Measurements from ENCODE around the gene DYNC2LI1. TPM values are rescaled to one million over a fixed set of nuclear protein-coding genes. Genes with fewer than 3 reads are reported as not detected.

The DYNC2LI1 gene
- total RNA-seq, 1 experiment from 2014 or later, result 15.7 TPM

DNA sequence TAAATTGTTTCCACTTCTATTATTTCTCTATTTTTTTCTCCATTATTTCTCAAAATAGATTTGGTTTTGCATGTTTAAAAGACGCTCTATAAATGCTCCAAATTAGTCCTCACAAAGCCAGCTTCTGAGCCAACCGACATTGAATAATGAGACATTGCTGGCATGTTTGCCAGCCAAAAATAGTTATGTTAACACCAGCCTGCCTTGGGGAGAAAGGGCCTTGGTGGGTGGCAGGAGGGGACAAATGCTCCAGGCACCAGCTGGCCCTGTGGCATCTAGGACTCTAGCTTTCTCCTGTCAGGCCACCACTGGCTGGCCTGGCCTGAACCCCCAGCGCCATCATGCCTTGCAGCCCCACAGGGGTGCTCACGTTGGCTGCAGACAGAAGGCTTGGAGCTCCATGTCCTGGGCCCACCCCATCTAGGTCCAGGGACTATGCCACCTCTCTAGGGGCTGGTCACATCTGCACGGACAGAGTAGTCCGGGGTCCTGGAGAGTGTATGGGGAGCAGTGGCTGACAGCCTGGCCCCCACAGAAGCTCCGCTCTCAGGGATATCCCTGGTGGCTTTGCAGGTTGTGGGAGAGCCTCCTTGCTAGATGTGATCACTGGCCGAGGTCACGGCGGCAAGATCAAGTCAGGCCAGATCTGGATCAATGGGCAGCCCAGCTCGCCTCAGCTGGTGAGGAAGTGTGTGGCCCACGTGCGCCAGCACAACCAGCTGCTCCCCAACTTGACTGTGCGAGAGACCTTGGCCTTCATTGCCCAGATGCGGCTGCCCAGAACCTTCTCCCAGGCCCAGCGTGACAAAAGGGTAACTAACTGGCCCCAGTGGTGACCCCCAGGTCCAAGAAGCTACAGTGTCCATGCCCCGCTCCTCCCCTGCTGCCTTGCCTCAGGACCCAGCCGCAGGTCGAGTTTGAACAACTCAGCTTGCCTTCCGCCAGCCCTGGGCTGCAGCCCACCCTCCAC, 77.5 kb downstream of the DYNC2LI1 start:
- H3K4me1 ChIP-seq (replicated peaks), result no peaks in the 10 kb centered on the region; the same call in 1 of the 2 replicates
- H3K9me3 ChIP-seq (replicated peaks), result no peaks in the 10 kb centered on the region
- H3K27me3 ChIP-seq (replicated peaks), result peaks cover 11% of the 10 kb centered on the region
- no peak overlapping the region for H3K4me3 ChIP-seq
- H3K36me3 ChIP-seq, result no peaks in the 10 kb centered on the region
- no peak for DNase-seq (ENCODE audit: low read depth in 1 of 2, low spot score in 2 of 2)
- no peak overlapping the region for H3K27ac ChIP-seq

DNA sequence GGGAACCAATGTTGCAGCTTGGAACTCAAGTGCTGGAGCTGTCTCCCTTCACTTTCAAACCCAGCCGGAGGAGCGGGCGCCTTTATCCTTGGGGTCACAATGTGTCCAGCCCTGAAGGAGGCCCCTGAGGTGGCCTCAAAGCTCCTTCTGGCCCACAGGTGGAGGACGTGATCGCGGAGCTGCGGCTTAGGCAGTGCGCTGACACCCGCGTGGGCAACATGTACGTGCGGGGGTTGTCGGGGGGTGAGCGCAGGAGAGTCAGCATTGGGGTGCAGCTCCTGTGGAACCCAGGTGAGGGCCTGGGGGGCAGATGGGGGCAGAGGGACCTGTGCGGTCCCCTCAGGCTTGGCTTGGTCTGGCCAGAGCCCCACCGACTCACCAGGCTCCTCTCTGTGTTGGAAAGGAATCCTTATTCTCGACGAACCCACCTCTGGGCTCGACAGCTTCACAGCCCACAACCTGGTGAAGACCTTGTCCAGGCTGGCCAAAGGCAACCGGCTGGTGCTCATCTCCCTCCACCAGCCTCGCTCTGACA, 78.4 kb downstream of the DYNC2LI1 start:
- H3K27me3 ChIP-seq (replicated peaks), result peaks cover 16% of the 10 kb centered on the region
- H3K4me1 ChIP-seq (replicated peaks), result no peaks in the 10 kb centered on the region; the same call in 1 of the 2 replicates
- H3K36me3 ChIP-seq, result no peaks in the 10 kb centered on the region
- no peak for DNase-seq (ENCODE audit: low read depth in 1 of 2, low spot score in 2 of 2)
- no peaks in the 10 kb centered on the region for H3K9me3 ChIP-seq (replicated peaks)
- no peak overlapping the region for H3K27ac ChIP-seq
- H3K4me3 ChIP-seq, result no peak overlapping the region

DNA sequence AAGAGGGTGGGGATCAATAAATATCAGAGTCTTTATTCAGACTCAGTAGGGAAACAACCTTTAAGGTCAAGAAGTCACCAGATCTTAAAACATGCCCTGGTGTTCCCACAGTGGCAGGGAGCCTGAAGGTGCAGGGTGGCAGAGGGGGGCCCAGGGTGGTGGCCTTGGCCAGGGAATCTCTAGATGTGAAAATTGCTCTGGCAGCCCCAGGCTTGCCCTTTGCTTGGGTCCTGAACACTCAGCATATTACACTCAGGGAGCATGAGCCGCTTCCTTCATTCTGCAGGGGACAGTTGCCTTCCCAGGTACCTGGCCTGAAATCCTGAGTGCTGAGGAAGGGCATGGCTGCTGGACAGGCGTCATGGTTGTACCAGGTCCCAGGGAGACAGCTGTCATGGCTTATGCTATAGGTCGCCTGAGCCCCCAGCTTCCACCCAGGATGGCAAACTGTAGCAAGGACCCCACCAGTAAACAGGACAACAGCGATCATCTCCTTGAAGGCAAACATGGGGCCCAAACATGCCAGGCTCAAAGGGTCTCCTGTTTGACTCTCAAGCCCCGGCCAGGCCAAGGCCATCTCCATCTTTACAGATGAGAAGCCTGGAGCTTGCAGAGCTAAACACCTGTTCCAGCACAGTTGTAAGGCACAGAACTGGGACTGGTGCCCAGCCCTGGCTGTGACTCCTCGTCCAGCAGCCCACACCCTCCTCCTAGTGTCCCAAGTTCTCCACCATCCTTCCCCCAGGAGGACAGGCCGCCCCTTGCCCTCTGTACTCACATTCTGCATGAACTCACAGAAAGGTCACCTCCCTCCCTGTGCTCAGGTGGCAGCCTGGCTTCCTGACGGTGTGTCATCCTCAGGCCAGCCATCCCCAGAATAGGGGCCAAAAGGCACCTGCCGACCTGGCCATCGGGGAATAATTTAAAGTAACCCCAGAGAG, 79.6 kb downstream of the DYNC2LI1 start:
- H3K4me3 ChIP-seq, result no peak overlapping the region
- no peak for DNase-seq (ENCODE audit: low read depth in 1 of 2, low spot score in 2 of 2)
- H3K27me3 ChIP-seq (replicated peaks), result peaks cover 27% of the 10 kb centered on the region
- no peak overlapping the region for H3K27ac ChIP-seq
- no peaks in the 10 kb centered on the region for H3K36me3 ChIP-seq
- no peaks in the 10 kb centered on the region for H3K4me1 ChIP-seq (replicated peaks)
- no peaks in the 10 kb centered on the region for H3K9me3 ChIP-seq (replicated peaks)

DNA sequence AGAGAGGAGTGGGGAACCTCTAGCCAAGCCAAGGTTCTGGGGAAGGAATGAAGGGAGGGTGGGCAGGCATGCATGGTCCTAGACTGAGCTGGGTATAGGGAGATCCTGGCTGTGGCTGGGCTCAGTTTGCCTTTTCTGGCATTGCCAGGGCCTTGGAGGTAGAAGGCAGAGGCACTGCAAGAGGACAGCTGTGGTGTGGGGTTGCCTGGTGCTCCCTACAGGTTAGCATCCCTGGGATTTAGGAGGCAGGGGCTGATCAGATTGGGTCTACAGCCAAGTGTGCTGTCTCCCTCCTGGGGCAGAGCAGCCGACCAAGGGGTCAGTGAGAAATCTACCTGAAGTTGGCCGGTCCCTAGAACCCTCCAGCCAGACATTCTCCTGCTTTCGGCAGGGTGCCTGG, 80.8 kb downstream of the DYNC2LI1 start:
- Histone ChIP-seq H3K36me3 (no peaks in the 10 kb centered on the region), H3K4me3 (no peak overlapping the region), H3K27ac (no peak overlapping the region), H3K4me1 (replicated peaks) (no peaks in the 10 kb centered on the region), H3K27me3 (replicated peaks) (peaks cover 38% of the 10 kb centered on the region), H3K9me3 (replicated peaks) (no peaks in the 10 kb centered on the region)
- no peak for DNase-seq (ENCODE audit: low read depth in 1 of 2, low spot score in 2 of 2)

DNA sequence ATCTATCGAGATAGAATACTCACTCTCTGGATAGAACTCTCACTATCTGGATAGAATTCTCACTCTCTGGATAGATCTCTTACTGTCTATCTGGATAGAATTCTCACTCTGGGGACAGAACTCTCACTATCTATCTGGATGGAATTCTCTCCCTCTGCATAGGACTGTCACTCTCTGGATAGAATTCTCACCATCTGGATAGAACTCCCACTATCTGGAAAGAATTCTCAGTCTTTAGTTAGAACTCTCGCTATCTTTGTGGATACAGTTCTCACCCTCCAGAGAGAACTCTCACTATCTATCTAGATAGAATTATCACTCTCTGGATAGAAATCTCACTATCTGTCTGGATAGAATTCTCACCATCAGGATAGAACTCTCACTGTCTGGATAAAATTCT, 81.5 kb downstream of the DYNC2LI1 start:
- Histone ChIP-seq H3K27me3 (replicated peaks) (peaks cover 41% of the 10 kb centered on the region), H3K36me3 (no peaks in the 10 kb centered on the region), H3K4me1 (replicated peaks) (no peaks in the 10 kb centered on the region), H3K9me3 (replicated peaks) (no peaks in the 10 kb centered on the region), H3K4me3 (no peak overlapping the region), H3K27ac (no peak overlapping the region)
- no peak for DNase-seq (ENCODE audit: low read depth in 1 of 2, low spot score in 2 of 2)

Other genes starting within 250 kb of the DYNC2LI1 start
- gene THADA, start 178.0 kb upstream of the DYNC2LI1 start, total RNA-seq (2014; rRNA removed; shearing (Covaris generic)), result 14.1 and 15.8 TPM in 2 replicates
- gene PLEKHH2, start 136.8 kb upstream of the DYNC2LI1 start, total RNA-seq (2014; rRNA removed; shearing (Covaris generic)), result 4.5 and 9.4 TPM in 2 replicates
- gene C1GALT1C1L, start 97.6 kb upstream of the DYNC2LI1 start, total RNA-seq (2014; rRNA removed; shearing (Covaris generic)), result 0.75 and 1.1 TPM in 2 replicates
- gene ABCG5, start 64.8 kb downstream of the DYNC2LI1 start, total RNA-seq (2014; rRNA removed; shearing (Covaris generic)), result not detected in 2 replicates
- not detected in 2 replicates for gene ABCG8, start 64.9 kb downstream of the DYNC2LI1 start, total RNA-seq (2014; rRNA removed; shearing (Covaris generic))
- gene LRPPRC, start 221.9 kb downstream of the DYNC2LI1 start, total RNA-seq (2014; rRNA removed; shearing (Covaris generic)), result 50.7 and 73.0 TPM in 2 replicates